HG03103 (cell line): ENCODE measurements around the gene SYTL3.
A peak's percentile ranks its signal among the peaks of the same experiment; 100 is the strongest.
"Not testable (repeated sequence)": the region's sequence is repeated elsewhere in the genome, so short reads cannot be mapped to it uniquely, and the experiment has no call there.

Experiments used
- ATAC-seq: cut with Tn5 transposase; IDR thresholded peaks from one replicate; pipeline ENCODE4 v1.9.1; 2021; ENCODE audit warnings: low read depth; ENCODE audit not compliant: unreplicated experiment

Gene SYTL3

DNA sequence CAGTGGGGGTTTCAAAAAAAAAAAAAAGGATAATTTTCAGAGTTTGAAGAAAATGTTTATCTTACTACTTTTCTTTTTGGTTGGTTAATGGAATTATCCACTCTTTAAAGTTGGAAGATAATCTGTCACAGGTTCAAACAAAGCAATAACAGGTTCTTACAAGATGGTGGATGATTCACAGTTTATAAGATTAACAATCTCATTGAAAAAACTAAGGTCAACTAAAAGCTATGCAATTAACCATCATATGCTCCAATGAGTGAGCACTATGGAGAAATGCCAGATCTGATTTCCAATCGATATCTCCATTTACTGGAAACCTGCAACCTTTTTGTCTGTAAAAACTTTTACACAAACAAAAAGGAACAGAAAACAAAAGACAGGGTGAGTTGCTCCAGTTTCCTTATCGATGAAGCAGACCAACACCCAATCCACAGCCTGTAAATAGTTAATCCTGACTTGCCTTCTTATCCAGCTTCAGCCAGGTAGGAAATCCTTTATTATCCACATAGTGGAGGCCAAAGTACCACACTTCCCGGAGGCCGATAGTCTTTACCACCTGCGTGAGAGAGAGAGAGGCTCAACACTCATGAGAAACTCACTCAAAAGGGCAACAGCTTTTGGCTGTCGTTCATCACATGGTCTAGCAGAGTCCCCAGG is 136.9 kb downstream of the SYTL3 start:
- no peak for ATAC-seq

DNA sequence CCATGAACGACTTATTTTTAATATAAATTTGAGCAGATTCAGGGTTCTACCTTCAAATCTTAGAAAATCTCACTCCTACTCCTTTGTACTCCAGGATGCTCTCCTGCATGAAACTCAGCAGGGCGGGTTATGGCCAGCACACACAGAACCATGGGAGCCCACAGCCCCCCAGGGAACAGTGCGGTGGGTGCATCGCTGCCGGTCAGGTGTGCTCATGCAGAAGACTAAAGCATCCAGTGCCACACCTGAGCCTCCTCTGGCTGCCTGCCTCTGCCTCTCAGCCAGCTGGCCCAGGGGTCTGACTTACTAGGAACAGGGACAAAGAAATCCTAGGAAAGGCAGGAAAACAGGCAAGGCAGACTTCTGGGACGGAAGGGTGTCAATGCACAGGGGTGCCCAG is 137.5 kb downstream of the SYTL3 start:
- ATAC-seq, result no peak

DNA sequence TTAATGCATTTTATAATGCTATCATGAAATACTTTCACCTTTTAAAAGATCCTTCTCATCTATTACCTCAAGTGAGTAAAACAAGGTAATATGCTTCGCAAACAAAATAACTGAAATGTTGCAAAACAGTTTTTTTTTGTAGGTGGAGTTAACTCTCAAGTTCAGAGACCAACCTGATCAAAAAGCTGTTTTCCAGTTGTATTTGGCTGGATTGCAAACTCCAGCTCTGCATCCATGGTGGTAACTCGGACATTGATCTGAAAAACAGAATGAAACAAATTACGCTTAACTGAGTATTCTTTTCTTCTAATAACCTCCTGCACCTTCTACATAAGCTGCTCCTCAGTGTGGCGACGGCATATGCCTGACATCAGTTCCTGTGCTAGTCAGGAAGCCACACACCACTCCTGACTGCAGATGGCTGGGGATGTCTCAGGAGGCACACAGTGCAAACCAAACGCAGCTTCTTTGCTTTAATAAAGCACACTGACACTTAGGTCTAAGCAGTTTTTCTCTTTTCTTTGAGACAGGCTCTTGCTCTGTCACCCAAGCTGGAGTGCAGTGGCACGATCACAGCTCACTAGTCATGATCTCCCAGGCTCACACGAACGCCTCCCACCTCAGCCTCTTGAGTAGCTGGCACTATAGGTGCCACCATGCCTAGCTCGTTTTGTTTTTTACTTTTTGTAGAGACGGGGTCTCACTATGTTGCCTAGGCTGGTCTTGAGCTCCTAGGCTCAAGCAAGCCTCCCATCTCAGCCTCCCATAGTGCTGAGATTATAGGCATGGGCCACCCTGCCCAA is 139.5 kb downstream of the SYTL3 start:
- no peak for ATAC-seq

DNA sequence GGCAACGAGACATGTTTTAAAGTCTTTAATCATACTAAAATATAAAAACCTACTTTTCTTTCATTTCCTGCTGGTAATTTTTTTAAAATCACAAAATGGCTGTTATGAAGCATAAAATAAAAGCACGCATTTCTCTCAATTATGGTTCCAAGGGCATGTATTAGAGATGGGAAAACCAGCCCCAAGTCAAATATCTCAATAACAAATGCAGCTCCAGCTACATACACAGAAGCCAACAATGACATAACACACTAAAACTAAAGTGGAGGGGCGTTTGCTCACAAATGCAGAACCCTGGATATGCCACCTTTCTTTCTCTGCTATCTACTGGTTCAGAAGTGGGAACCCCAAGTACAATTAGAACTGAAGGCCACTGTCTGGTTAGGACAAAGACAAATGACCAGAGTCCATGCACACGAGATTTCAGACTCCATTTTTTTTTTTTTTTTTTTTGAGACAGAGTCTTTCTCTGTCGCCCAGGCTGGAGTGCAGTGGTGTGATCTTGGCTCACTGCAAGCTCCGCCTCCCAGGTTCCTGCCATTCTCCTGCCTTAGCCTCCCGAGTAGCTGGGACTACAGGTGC is 141.5 kb downstream of the SYTL3 start:
- no peak for ATAC-seq

DNA sequence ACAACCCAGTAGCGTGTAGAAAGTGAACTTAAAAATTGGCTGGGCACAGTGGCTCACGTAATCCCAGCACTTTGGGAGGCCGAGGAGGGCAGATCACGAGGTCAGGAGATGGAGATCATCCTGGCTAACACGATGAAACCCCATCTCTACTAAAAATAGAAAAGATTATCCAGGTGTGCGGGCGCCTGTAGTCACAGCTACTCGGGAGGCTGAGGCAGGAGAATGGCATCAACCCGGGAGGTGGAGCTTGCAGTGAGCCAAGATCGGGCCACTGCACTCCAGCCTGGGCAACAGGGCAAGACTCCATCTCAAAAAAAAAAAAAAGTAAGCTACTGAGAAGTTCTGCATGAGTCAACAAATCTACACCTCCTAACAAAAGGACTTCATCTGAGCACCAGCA is 142.7 kb downstream of the SYTL3 start:
- ATAC-seq, result not testable (repeated sequence)

DNA sequence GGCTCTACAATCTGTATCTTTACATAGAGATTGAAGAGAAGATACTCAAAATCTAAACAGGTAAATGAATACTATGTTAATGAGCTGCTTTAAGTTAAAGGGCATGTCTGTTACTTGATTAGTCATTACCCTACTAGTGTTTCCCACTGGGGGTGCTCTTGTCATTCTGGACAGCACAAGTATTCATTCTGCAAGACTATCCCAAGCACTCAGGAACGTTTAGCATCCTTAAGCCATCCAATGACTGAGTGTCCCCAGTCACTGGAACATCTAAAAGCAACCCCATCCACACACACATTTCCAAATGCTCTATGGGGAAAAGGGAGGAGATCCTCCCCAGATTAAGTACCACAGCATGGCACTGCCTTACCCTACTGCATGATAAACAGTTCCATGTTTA is 143.6 kb downstream of the SYTL3 start:
- peak; percentile 59 for ATAC-seq

DNA sequence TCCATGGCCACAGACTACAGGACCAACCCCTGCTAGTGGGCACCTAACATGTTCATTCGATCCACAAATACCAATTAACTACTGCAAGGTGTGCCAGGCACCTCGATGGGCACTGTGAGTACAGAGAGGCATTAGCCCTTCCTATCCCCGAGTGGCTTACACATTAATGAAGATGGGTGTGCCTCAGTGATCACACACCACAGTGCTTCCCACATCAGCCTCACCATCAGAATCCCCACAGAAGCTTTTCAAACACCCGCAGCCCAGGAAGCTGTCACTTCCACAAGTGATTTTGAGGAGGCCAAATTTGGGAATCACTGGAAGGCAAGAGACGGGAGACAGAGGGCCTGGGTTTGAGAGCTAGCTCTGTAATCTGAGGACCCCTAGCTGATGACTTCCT is 145.7 kb downstream of the SYTL3 start:
- ATAC-seq, result no peak

DNA sequence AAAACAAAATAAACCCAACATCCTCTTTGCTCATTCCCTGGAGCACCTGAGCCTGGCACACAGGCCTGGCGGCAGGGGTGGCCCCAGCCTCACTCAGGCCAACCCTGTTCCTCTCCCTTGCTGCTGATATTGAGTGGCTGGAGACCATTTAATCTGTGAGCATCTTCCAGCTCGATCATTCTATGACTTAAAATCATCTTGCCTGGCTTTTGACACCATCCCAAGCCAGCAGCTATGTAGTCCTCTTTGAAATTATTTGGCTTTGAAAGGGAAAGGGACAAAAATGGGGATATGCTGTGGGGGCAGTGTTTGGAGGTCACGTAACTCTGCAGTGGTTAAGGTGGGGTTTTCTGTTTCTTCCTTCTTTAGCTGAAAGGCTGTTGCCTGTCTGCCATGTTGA is 146.5 kb downstream of the SYTL3 start:
- ATAC-seq, result no peak

DNA sequence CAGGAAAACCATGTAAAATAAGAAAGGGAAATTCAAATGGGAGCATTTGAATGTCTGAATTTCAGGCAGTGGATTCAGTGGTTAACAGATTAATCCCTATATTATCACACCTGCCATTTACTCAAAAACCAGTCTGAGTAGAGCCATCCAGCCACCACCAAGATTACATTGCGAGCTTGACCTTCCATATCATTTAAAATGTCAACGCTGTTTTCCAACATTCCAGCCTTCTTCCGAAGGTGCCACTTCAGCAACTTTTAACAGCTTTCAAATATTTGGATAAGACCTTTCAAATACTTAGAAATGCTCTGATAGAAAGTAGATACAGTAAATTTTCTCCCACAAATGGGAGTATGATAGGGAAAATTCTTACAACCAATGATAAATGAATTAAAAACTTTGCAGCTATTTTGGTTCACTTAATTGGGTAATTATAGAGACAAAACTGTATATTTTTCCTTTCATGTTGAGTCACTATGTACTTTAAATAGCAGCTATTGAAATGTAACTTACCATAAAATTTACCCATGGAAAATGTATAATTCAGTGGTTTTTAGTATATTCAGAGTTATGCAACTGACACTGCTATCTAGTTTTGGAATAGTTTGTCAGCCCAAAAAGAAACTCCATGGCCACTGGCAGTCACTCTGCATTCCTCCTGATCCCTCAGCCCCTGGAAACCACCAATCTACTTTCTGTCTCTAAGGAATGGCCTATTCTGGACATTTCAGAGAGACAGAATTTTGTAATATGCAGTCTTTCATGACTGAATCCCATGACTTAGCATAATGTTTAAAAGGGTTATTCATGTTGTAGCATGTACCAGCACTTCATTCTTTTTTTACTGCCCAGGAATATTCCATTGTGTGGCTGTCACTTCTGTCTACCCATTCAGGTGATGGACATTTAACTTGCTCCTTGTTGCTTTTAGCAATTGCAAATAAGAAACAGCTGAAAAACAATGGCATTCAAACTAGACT is 147.8 kb downstream of the SYTL3 start:
- ATAC-seq, result no peak

DNA sequence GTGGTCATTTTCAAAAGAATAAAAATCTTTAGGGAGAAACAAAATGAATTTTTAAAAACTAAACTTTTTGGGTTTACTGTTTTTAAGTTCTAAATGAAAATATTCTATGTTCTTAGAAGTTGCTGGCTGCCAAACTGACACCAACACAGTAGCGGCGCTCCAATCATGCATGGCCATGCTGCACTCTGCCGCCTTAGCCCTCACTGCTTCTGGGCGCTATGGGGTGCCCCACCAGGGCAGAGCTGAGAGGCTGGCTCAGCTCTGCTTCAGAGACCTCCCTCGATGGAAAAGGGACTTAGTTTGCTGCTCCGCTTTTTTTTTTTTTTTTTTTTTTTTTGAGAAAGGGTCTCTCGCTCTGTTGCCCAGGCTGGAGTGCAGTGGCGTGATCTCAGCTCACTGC is 148.5 kb downstream of the SYTL3 start:
- ATAC-seq, result no peak

DNA sequence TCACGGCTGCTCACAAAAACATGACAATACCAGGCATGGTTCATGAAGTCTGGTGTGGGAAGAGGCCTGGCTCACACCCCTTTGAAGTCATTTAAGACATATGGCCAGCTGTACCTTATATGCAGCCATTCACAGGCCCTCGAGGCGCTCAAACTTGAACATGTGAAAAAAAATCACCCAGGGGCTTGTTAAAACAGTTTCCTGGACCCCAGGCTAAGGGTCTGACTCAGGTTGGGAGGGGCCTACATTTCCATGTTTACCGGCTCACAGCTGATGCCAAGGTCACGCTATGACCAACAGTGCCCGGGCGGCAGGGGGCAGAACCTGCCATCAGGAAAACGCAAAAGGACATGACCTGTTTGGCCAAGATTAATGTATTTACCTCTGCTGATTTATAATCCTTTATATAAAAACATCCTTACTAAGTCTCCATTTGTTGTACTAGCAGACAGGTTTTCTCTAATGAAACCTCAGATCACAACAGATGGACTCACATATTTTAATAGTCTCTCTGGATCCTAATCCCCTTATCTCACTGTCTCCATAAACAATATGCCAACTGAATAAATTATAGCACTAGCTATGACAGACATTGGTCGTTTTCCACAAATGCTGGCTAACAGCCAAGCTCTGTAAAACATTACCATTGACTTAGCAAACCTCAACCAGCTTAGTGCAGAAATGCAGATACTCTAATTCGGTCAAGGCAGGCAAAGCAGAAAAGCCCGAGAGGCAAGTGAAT is 149.4 kb downstream of the SYTL3 start:
- no peak for ATAC-seq

DNA sequence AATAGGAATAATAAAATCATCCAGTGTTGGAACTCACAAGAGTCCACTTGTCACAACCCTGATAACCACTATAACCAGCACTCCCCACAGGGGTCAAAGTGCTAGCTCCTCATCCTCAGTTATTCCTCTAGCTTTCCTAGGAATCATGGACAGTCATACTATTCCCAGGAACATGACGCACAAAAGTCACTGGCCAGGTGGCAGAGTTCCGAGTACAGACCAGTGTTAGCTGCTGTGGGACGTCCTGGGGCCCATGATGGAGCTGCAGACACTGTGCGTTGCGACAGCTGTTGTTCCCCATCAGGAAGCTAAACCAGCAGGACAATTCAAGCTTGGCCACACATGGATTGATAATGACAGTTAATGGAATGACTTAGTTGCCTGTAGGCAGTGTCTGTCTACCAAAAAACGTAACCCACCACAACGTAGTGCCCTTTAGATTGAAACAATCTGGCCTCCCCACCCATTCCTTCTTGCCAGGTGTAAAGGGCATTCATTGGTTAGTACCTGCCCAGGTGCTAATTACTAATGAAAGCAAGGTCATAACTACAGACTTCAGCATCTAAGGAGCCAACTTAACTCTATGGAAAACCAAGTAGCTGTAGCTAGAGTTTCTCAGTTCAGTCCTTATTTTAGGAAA is 151.9 kb downstream of the SYTL3 start:
- no peak for ATAC-seq

DNA sequence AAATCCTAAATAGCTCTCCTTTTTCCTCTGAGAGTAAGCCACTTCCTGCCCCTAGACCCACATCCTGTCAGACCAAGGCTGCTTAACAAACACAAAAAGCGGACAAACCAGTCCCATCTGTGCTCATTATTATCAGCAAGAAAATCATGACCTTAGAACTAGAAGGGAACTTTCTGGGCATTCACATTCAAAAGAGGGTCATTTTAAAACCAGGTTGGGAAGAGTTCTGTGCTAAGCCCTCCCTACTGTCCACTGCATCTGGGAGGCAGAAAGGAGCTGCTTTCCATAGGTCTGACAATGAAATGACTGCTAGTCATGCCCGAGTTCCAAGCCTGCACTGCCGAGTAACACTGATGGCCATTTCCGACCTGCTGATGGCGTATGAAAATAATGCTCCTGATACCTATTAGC is 153.9 kb downstream of the SYTL3 start:
- peak; percentile 48 for ATAC-seq

DNA sequence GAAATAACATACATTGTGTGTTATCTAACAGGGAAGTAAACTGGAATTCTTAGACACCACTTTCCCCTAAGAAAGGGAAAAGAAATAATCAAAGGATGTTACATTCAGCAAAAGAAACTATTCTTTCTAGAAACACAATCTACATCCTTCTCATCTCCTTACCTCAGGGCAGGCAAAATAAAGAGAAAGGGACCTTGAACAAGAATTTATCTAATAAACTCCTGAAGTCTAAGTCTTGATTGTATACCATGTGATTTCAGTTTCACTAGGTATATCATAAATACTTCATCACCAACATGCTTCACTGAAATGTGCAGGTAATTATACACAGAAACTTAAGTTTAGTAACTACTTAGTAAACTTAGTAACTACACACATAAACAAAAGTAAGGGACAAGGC is 154.4 kb downstream of the SYTL3 start:
- no peak for ATAC-seq

DNA sequence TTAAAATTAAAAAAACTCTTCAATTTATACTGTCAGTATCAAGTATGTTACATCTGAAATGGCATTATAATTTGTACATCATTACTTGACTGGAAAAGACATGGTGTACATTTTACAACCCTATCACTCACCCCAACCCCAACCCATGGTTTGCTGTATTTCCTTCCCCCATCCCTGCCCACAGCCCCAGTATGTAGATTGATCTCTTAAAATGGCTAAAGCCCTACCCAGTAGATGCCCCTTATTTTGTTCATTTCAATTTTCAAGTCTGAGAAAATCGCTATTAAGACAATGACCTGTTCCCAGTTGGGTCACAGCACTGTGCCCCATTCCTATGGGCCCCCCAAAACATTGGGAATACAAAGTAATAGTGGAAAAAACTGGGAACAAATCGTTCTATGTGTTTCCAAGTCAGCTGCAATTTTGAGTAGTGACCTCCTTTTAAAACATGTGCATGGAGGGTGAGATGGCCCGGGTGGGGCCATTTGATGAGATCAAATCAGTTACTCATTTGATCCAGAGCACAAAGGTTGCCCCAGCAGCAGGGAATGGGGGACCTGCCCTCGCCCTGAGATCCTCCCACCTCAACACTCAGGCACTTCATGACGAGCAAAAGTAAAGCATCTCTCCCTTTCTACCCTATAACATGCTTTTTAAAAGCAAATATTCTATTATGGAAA is 156.0 kb downstream of the SYTL3 start:
- no peak for ATAC-seq

DNA sequence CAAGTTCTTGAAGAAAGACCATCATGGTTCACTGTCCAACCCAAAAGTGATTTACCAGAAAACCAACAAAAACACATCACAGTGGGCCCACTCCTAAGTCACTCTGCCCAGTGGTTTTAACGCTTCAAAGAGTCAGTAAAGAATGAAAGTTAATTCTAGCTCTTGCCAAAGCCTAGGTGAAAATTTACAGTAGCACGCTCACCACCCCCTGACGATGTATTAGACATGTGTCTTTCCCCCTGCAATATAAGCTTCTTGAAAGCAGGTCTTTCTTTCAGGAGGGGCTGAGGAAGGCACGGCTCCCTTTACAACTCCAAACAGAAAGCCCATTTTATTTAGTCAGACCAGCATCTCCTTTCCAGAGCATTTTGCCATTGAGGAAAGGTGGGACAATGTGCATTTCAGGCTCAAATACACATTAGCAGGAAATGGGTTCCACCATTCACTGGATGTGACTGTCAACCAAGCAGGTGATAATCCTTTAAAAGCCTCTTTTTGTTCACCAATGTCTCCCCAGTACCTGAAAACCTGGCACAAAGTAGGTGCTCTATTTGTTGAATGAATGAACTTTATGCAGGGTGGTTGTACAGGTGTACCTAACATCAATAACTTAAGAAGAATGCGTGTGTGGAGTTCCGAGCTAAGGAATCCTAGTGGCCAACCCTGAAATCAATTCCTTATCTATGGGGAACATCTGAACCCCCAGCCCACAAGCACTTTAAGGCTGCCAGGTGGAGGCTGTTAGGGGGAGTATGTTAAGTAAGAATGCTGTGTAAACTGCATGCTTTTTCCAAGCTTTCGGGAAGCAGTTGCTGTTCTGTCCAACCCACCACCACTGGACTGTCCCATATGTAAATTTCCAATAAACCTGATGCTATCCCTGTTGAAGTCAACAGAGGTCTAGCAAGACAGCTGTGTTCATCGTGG is 157.9 kb downstream of the SYTL3 start:
- ATAC-seq, result no peak

DNA sequence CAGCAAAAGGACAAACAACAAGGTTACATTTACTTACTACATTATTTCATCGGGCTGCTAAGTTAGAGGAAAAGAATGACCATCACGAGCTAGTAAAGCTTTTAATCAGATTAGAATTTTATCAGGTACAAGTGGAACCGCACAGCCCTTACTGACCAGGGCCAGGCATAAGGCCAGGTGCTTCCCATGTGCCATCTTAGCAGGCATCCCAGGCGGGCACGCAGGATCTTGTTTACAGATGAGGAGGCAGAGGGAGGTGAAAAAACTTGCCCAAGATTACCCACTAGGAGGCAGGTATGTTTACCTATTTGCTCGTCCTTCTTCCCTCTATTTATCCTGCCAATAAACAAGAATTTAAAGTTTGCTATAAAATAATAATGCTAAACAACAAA is 158.6 kb downstream of the SYTL3 start:
- ATAC-seq, result no peak
